Stomach (tissue), 9 donors: ENCODE results near the gene RABGAP1L. TPM values are rescaled to one million over a fixed set of nuclear protein-coding genes. Genes with fewer than 3 reads are reported as not detected.
"Not testable (repeated sequence)": the region's sequence is repeated elsewhere in the genome, so short reads cannot be mapped to it uniquely, and the experiment has no call there.

Experiments used
- DNase-seq, 2 donors: peaks; one replicate each; pipeline versions ENCODE4 v3.0.0 to v3.0.0-alpha.2; 2013 to 2019
- H3K27ac ChIP-seq, 5 donors: fragments of 200-600 bp in 4 of 5; sonication (generic) in 4 of 5; one replicate each; pipeline ENCODE4 v1.5.1; 2013 to 2019; ENCODE audit warnings: mild to moderate bottlenecking in 1 of 5, moderate library complexity in 1 of 5
- H3K27me3 ChIP-seq, 3 donors: fragments of 200-600 bp; sonication (generic); one replicate each; pipeline ENCODE4 v1.5.1; 2017 to 2019; ENCODE audit warnings: mixed run types in 1 of 3
- H3K36me3 ChIP-seq, 4 donors: fragments of 200-600 bp; sonication (generic); 1 replicate in 3 of 4; 2 replicates in 1 of 4; pipeline ENCODE4 v1.5.1; 2016 to 2019
- H3K4me1 ChIP-seq, 4 donors: fragments of 200-600 bp; sonication (generic); one replicate each; pipeline ENCODE4 v1.5.1; 2016 to 2019
- H3K4me3 ChIP-seq, 4 donors: fragments of 200-600 bp; sonication (generic) in 3 of 4; one replicate each; pipeline ENCODE4 v1.5.1; 2016 to 2019; ENCODE audit warnings: mild to moderate bottlenecking in 1 of 4
- H3K9me3 ChIP-seq, 4 donors: fragments of 200-600 bp; sonication (generic); one replicate each; pipeline ENCODE4 v1.5.1; 2016 to 2019
- EP300 ChIP-seq: sonication (generic); formaldehyde crosslinking; IDR thresholded peaks from one replicate; pipeline ENCODE4 v1.6.1; 2017; ENCODE audit warnings: antibody characterized with exemption
- POLR2A ChIP-seq, 4 donors: fragments of 450-650 bp; IDR thresholded peaks; one replicate each; pipeline ENCODE4 v1.6.1; 2016; ENCODE audit warnings: antibody characterized with exemption in 4 of 4, control low read depth in 2 of 4, mild to moderate bottlenecking in 1 of 4, moderate library complexity in 1 of 4
- POLR2AphosphoS5 ChIP-seq, 3 donors: sonication (generic); formaldehyde crosslinking; IDR thresholded peaks; one replicate each; pipeline ENCODE4 v1.6.1; 2016; ENCODE audit warnings: antibody characterized with exemption in 3 of 3
- WGBS, 5 donors: extraction: QIAGEN DNeasy Blood & Tissue Kit in 3 of 5; methylation state at CpG; one replicate each; pipeline versions ENCODE4 v1.1.5 to v1.1.7; 2013 to 2018; 5-methylcytosine and 5-hydroxymethylcytosine counted together
- intact Hi-C: fragments of 100-400 bp; cut with DNase I; formaldehyde crosslinking; loops from one replicate; pipeline ENCODE4 v1.15.1; 2023; ENCODE audit warnings: low total_unique reads
- polyA plus RNA-seq, 3 donors: library from polyadenylated mRNA; stranded (reverse); fragments of 200-250 nt; gene quantifications; one replicate each; pipeline ENCODE4 v1.2.3, GENCODE V29; 2013
- total RNA-seq, 5 donors: library from RNA; depleted of rRNA; stranded (reverse); fragments of >200 nt; gene quantifications; one replicate each; pipeline versions ENCODE4 v1.1.0 to v1.2.3, GENCODE V29; 2014 to 2016
- TF ChIP-seq, protein P1 (sequence below), 7 experiments: fragments of 450-650 bp in 4 of 7; fragments of 200-600 bp in 3 of 7; sonication (generic) in 3 of 7; IDR thresholded peaks; one replicate each; pipeline ENCODE4 v1.5.1; 2016 to 2019; ENCODE audit warnings: antibody characterized with exemption in 7 of 7, control low read depth in 2 of 7, mild to moderate bottlenecking in 1 of 7
- donor health status: healthy with polysubstance abuse.
- donor health status: Bipolar disorder and iron deficiency.
- donor health status: healthy.

The RABGAP1L gene
- total and polyA plus RNA-seq, 8 donors, result 14.2 to 238 (median 57.9) TPM

DNA sequence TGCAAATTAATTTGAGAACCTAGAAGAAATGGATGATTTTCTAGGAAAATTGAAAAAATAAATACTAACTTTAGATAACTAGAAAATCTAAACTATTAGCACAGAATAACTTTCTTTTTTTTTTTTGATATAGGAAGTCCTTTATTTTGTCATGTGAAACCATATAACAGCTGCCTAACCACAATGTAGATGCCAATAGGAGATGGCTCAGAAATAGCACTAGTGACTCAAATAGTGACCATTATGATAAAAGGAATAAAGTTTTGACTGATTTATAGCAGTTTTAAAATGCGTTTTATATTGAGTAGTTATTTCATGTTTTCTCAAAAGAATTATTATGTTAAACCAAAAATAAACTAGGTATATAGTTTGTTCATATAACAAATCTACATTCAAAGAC lies 682.4 kb downstream of the RABGAP1L start:
- TF ChIP-seq, protein P1, sequence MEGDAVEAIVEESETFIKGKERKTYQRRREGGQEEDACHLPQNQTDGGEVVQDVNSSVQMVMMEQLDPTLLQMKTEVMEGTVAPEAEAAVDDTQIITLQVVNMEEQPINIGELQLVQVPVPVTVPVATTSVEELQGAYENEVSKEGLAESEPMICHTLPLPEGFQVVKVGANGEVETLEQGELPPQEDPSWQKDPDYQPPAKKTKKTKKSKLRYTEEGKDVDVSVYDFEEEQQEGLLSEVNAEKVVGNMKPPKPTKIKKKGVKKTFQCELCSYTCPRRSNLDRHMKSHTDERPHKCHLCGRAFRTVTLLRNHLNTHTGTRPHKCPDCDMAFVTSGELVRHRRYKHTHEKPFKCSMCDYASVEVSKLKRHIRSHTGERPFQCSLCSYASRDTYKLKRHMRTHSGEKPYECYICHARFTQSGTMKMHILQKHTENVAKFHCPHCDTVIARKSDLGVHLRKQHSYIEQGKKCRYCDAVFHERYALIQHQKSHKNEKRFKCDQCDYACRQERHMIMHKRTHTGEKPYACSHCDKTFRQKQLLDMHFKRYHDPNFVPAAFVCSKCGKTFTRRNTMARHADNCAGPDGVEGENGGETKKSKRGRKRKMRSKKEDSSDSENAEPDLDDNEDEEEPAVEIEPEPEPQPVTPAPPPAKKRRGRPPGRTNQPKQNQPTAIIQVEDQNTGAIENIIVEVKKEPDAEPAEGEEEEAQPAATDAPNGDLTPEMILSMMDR (IDR thresholded peaks at IDR 0.05), result no peak
- no peak for TF ChIP-seq POLR2AphosphoS5 (IDR thresholded peaks at IDR 0.05)
- no peak for TF ChIP-seq EP300
- TF ChIP-seq POLR2A (IDR thresholded peaks at IDR 0.05), result no peak
- Histone ChIP-seq H3K4me3 (no peak overlapping the region), H3K36me3 (no peaks in the 10 kb centered on the region), H3K9me3 (no peaks in the 10 kb centered on the region), H3K27me3 (no peaks in the 10 kb centered on the region), H3K27ac (no peak overlapping the region), H3K4me1 (no peaks in the 10 kb centered on the region)
- no peak for DNase-seq
- intact Hi-C loops, result no loop called here
- WGBS, 5 donors, result 2 to 45% (median 38%) methylated on average over 1 of the region's 1 CpG

DNA sequence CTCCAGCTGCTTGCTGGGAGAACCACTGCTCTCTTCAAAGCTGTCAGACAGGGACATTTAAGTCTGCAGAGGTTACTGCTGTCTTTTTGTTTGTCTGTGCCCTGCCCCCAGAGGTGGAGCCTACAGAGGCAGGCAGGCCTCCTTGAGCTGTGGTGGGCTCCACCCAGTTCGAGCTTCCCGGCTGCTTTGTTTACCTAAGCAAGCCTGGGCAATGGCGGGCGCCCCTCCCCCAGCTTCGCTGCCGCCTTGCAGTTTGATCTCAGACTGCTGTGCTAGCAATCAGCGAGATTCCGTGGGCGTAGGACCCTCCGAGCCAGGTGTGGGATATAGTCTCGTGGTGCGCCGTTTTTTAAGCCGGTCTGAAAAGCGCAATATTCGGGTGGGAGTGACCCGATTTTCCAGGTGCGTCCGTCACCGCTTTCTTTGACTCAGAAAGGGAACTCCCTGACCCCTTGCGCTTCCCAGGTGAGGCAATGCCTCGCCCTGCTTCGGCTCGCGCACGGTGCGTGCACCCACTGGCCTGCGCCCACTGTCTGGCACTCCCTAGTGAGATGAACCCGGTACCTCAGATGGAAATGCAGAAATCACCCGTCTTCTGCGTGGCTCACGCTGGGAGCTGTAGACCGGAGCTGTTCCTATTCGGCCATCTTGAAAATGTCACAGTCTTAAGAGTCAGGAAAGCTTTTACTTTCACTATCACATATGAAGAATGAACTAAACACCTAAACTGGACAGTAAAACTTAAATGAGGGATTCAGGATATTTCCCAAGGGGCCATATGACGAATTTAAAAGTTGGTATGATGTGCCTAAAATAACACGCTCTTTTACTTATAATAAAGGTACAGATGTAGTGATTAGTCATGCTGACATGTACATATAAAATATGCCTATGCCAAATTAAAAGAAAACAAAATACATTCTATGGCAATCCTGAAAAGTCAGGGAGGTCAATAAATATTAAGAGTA lies 689.6 kb downstream of the RABGAP1L start:
- H3K4me3 ChIP-seq, DNase-seq, H3K4me1 ChIP-seq, H3K27me3 ChIP-seq, intact Hi-C loops, H3K27ac ChIP-seq, H3K9me3 ChIP-seq, H3K36me3 ChIP-seq: not testable (repeated sequence)
- 58 to 95% (median 72%) methylated on average over 7 to 20 of the region's 36 CpGs for WGBS, 5 donors

DNA sequence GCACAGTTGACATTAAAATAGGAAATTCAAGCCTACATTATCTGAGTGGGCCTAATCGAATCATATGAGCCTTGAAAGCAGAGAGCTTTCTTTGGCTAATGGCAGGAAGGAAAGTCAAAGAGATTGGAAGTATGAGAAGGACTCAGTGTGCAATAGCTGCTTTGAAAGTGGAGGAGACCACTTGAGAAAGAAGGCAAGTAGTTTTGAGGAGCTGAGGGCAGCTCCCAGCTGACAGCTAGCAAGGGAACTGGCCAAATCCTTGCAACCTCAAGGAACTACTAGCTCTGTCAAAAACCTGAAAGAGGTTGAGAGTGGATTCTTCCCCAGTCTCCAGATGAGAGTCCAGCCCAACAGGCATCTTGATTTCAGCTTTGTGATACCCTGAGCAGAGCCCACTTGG lies 691.4 kb downstream of the RABGAP1L start:
- 79 to 100% (median 87%) methylated on average over 1 of the region's 1 CpG for WGBS, 5 donors
- intact Hi-C loops, result no loop called here
- H3K27ac ChIP-seq, result no peak overlapping the region
- H3K36me3 ChIP-seq, result no peaks in the 10 kb centered on the region
- no peak for DNase-seq
- no peaks in the 10 kb centered on the region for H3K9me3 ChIP-seq
- no peaks in the 10 kb centered on the region for H3K4me1 ChIP-seq
- no peaks in the 10 kb centered on the region for H3K27me3 ChIP-seq
- TF ChIP-seq, protein P1 (IDR thresholded peaks at IDR 0.05), result no peak
- H3K4me3 ChIP-seq, result no peak overlapping the region

DNA sequence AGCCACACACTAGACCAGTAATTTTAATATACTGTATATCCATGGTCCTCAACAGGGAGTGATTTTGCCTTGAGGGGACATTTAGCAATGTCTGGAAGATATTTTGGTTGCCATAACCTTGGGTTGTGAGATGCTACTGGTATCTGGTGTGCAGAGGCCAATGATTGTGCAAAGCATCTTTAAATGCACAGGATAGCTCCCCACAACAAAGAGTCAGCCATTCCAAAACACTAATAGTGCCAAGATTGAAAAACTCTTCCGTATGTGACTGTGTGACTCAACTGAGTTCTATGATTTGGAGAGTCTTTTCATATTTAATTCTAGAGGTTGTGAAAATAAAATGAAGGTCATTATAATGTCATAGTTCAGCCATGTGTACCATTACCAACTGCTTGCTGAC lies 699.0 kb downstream of the RABGAP1L start:
- 89 to 98% (median 93%) methylated on average over 1 of the region's 1 CpG for whole genome bisulfite sequencing, 5 donors
- H3K4me1 ChIP-seq, result no peaks in the 10 kb centered on the region
- intact Hi-C loops, result no loop called here
- DNase-seq, result no peak
- no peaks in the 10 kb centered on the region for H3K9me3 ChIP-seq
- no peaks in the 10 kb centered on the region for H3K36me3 ChIP-seq
- no peak overlapping the region for H3K4me3 ChIP-seq
- H3K27ac ChIP-seq, result no peak overlapping the region
- no peak for TF ChIP-seq EP300
- no peak for TF ChIP-seq POLR2AphosphoS5 (IDR thresholded peaks at IDR 0.05)
- TF ChIP-seq, protein P1 (IDR thresholded peaks at IDR 0.05), result no peak
- no peak for TF ChIP-seq POLR2A (IDR thresholded peaks at IDR 0.05)
- no peaks in the 10 kb centered on the region for H3K27me3 ChIP-seq

DNA sequence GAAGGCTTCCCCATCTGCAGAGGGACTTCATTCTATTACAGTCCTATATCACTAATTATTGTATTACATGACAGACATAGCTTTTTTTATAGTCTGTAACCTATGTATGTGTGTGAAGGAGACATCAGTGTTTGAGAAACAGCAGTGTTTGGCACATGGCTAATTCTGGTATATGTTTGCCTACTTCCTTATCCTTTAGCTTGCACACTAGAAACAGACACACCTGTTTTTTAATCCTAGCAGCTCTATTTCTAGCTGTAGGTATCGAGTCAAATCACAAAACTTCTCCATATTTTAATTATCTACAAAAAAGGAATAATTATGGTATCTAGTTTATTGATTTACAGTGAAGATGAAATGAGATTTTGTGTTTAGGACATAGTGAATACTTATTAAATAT lies 711.0 kb downstream of the RABGAP1L start:
- WGBS, 5 donors, result 28 to 67% (median 39%) methylated on average over 1 of the region's 1 CpG
- Histone ChIP-seq H3K36me3 (no peaks in the 10 kb centered on the region), H3K4me1 (peaks cover 0 to 10% (median 0%) of the 10 kb centered on the region in 4 donors), H3K27me3 (no peaks in the 10 kb centered on the region), H3K4me3 (no peak overlapping the region), H3K27ac (no peak overlapping the region), H3K9me3 (no peaks in the 10 kb centered on the region)
- DNase-seq, result peak in 1 of 2 donors; percentile 19
- intact Hi-C loops, result no loop called here
- TF ChIP-seq, protein P1 (IDR thresholded peaks at IDR 0.05), result no peak
- no peak for TF ChIP-seq POLR2A (IDR thresholded peaks at IDR 0.05)
- TF ChIP-seq EP300, result no peak
